ENCODE measurements around the gene LANCL2.

LANCL2 gene, protein sequence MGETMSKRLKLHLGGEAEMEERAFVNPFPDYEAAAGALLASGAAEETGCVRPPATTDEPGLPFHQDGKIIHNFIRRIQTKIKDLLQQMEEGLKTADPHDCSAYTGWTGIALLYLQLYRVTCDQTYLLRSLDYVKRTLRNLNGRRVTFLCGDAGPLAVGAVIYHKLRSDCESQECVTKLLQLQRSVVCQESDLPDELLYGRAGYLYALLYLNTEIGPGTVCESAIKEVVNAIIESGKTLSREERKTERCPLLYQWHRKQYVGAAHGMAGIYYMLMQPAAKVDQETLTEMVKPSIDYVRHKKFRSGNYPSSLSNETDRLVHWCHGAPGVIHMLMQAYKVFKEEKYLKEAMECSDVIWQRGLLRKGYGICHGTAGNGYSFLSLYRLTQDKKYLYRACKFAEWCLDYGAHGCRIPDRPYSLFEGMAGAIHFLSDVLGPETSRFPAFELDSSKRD

DNA sequence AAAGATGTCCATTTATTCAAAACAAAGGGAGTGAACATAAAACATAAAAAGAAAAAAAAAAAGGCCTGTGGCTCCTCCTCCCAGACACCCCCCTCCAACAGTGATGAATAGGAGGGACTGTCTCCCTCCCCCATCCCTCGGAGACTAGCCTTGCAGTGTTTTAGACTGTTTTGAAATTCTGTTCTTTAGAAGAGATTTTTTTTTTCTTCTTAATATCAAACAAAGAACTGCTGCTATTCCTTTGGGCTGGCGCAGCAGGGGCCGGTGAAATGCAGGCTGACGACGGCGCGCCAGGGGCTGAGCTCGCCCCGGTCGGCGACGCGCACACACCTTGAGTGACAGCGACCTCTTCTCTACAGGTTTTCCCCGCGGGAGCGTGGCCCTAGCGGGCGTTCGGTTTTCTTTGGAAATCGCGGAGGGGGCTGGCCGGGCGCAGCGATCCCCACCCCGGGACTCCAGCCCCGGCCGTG is at the start of gene LANCL2:
Gene LANCL2, plus strand, starts transcription at position 133 of the 470 bp plus-strand sequence. CDS start 689 bp downstream, outside the sequence.
- Mint-ChIP-seq H3K36me3 (ENCODE audit: low read depth) (peaks cover 16% of the 10 kb centered on the region), H3K4me3 (peak within 1 kb of the TSS; percentile 85), H3K27ac (peak within 1 kb of the TSS; percentile 97), H3K4me1 (ENCODE audit: low read depth) (peaks cover 42% of the 10 kb centered on the region), H3K27me3 (peaks cover 11% of the 10 kb centered on the region), H3K9me3 (no peaks in the 10 kb centered on the region)
- intact Hi-C loops (cut with micrococcal nuclease) = loop anchor here (5.0 kb wide), 2 partner anchors 522 to 608 kb away; partner anchors contain the start of genes SEC61G and ZNF713

DNA sequence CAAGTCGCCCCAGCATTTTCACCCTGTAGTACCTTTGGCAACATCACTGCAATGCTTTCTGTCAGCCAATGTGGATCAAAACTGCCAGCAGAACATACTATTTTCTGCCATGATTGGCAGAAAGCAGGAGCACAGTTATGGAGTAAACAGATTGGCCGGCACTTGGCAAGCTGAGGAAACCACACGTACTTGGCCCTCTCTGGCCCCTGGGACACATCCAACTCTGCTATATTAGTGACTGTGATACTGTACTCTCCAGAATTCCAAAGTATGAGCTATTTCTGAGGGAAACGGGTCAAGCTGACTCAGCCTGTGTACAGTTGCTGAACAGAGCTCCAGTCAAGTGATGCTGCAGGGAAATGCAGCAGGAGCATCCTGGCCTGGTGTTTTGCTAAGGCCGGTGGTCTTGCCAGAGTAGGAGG is 39.8 kb upstream of the LANCL2 start:
- no peaks in the 10 kb centered on the region for H3K4me1 Mint-ChIP-seq (ENCODE audit: low read depth)
- intact Hi-C loops (cut with micrococcal nuclease) = no loop called here
- H3K27ac Mint-ChIP-seq = no peak overlapping the region
- H3K9me3 Mint-ChIP-seq = no peaks in the 10 kb centered on the region
- no peak overlapping the region for H3K4me3 Mint-ChIP-seq
- H3K27me3 Mint-ChIP-seq = no peaks in the 10 kb centered on the region
- H3K36me3 Mint-ChIP-seq (ENCODE audit: low read depth) = no peaks in the 10 kb centered on the region

DNA sequence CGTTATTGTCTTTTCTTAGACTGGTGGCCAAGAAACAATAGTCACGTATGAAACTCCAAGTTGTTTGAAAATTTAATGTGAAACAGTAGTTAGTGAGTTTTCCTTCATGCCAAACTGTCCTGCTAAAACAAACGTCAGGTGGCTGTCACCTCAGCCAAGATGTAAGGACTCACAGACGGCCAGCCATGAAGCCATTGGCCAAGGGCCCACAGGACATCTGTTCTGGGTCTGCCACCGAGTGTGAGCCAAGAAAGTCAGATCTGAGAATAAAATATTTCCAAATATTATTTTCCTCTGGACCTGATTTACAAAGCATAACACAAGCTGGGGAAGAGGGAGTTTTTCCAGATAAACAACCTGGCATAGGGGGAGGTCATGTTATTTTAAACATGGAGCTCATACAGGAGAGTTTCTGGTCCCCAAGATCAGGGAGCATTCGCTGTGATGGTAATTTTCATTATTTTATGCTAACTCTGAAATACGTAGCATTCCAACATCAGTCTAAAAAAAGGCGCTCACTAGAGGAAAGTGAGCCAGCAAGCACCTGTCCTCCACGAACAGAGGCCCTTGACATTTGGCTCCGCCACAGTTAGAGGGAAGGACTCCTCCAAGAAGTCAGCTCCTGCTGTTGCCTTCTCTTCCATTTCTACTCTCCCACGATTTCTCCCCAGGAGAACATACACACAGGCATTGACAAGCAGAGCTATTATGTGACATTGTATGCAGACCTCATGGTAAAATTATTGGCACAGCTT is 38.9 kb upstream of the LANCL2 start:
- H3K4me1 Mint-ChIP-seq (ENCODE audit: low read depth) = no peaks in the 10 kb centered on the region
- H3K9me3 Mint-ChIP-seq = no peaks in the 10 kb centered on the region
- H3K4me3 Mint-ChIP-seq = no peak overlapping the region
- H3K27ac Mint-ChIP-seq = no peak overlapping the region
- H3K27me3 Mint-ChIP-seq = no peaks in the 10 kb centered on the region
- H3K36me3 Mint-ChIP-seq (ENCODE audit: low read depth) = no peaks in the 10 kb centered on the region
- intact Hi-C loops (cut with micrococcal nuclease) = no loop called here

DNA sequence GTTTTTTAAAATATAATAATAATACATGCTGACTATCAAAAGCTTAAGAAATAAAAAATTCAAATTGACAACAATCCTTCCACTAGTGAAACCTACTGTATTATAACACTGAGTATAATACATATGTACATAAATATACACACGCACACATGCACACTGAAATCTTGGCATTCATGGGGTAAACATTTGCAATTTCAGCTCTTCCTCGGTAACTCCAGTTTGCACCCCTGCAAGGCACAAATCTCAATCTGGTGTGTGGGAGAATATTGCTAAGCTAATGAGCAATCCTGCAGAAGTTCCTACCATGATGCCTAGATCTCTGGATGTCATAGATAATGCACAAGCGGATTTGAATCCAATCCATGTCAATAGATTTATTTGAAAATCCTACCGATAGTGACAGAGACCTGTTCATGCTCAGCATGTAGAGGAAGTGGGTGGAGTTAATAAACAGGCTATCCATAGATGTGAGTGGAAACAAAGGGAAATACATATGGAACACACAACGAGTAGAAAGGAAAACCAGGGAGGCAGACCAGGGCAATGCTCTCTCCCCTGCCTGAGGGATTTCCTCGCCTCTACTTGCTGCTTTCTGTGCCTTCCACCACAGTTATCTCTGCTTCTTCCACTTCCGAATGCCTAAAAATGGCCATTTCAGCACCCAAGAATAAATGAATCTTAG is 38.1 kb upstream of the LANCL2 start:
- Mint-ChIP-seq H3K27me3 (no peaks in the 10 kb centered on the region), H3K4me1 (ENCODE audit: low read depth) (no peaks in the 10 kb centered on the region), H3K4me3 (no peak overlapping the region), H3K36me3 (ENCODE audit: low read depth) (no peaks in the 10 kb centered on the region), H3K9me3 (no peaks in the 10 kb centered on the region), H3K27ac (no peak overlapping the region)
- intact Hi-C loops (cut with micrococcal nuclease) = no loop called here

DNA sequence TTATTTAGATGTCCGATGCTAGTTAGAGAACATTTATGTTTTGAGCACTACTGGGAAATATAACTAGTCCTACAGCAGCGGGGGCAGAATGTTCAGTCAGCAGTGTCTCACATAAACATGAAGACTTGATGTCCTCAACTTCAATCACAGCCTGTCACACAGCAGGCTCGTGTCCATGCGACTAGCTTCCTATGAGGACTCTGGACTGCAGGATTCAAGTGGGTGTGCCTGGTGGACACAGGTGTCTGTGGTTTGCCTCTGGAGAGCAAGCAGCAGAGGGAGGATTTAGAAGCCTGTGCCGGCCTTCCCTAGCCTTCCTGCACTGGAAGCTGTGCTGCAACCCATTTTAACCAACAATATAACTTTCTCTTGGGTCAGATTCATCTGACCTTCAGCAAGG is 30.0 kb upstream of the LANCL2 start:
- H3K27me3 Mint-ChIP-seq = no peaks in the 10 kb centered on the region
- intact Hi-C loops (cut with micrococcal nuclease) = no loop called here
- H3K9me3 Mint-ChIP-seq = no peaks in the 10 kb centered on the region
- no peaks in the 10 kb centered on the region for H3K36me3 Mint-ChIP-seq (ENCODE audit: low read depth)
- H3K27ac Mint-ChIP-seq = no peak overlapping the region
- no peak overlapping the region for H3K4me3 Mint-ChIP-seq
- H3K4me1 Mint-ChIP-seq (ENCODE audit: low read depth) = no peaks in the 10 kb centered on the region

DNA sequence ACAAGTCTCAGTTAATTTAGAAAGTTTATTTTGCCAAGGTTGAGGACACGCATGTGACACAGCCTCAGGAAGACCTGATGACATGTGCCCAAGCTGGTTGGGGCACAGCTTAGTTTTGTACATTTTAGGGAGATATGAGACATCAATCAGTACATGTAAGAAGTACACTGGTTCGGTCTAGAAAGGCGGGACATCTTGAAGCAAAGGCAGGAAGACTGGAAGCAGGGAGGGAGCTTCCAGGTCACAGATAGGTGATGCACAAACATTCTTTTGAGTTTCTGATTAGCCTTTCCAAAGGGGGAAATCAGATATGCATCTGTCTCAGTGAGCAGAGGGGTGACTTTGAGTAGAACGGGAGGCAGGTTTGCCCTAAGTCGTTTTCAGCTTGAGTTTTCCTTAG is 29.4 kb upstream of the LANCL2 start:
- Mint-ChIP-seq H3K27me3 (no peaks in the 10 kb centered on the region), H3K9me3 (no peaks in the 10 kb centered on the region), H3K4me3 (no peak overlapping the region), H3K4me1 (ENCODE audit: low read depth) (no peaks in the 10 kb centered on the region), H3K27ac (no peak overlapping the region), H3K36me3 (ENCODE audit: low read depth) (no peaks in the 10 kb centered on the region)
- intact Hi-C loops (cut with micrococcal nuclease) = no loop called here

DNA sequence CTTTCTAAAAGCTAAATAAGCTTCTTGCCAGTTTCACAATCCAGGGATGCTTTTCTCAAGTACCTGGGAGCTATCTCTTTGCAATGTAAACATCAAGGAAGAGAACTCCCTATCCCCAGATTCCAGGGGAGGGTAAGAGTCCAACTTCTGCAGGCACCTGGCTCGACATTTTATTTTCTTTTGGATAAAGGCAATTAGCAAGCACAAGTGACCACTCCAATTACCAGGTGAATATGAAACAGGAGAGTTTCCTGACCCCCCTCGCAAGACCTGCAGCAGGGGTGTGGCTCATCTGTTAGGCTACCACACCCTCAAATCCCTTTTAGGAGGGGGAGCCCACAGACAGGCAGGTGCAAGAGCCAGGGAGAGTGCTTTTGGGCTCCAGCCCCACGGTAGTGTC is 28.6 kb upstream of the LANCL2 start:
- Mint-ChIP-seq H3K4me3 (no peak overlapping the region), H3K27me3 (no peaks in the 10 kb centered on the region), H3K27ac (no peak overlapping the region), H3K36me3 (ENCODE audit: low read depth) (no peaks in the 10 kb centered on the region), H3K4me1 (ENCODE audit: low read depth) (no peaks in the 10 kb centered on the region), H3K9me3 (no peaks in the 10 kb centered on the region)
- intact Hi-C loops (cut with micrococcal nuclease) = no loop called here

DNA sequence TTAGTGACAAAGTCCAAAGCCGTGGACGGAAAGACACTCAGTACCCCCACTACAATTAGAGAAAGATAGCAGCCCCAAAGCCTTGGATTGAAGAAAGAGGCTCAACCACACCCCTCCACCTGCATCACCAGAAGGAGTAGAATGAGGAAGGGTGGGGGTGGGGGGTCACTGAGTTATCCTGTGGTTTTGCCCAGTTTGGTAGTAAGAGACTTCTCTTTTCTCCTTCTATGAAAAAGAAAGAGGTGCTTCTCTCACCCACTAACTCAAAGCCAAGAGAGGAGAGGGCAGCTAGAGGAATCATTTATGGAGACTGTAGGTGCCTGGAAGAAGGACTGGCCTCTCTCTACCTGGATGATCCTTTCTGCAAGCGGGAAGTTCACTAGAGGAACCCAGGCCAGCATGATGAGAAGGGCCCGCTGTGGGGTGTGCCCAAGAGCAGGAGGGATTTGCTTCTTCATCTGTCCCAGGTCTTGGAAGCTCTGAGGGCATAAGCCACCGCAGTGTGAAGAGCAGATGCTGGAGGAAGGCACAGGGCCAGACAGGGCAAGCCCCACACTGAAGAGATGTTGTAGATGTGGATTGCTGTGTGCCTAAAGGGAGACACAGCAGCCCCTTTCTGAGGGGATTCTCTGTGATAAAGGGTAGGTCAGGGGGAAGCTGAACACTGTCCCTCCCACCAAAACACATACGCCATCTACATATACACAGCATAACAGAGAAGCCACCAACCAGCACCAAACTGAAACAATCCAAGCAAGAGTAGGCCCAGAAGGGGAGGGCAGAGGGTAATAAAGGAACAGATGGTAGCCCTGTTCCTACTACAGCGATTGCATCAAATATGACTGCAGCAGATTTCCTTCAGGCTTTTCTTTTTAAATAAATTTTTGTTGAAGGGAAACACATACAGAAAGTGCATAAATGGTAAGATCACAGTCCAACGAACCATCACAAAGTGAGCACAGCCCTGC is 25.8 kb upstream of the LANCL2 start:
- intact Hi-C loops (cut with micrococcal nuclease) = no loop called here
- Mint-ChIP-seq H3K4me1 (ENCODE audit: low read depth) (no peaks in the 10 kb centered on the region), H3K4me3 (no peak overlapping the region), H3K27ac (no peak overlapping the region), H3K9me3 (peaks cover 15% of the 10 kb centered on the region), H3K27me3 (no peaks in the 10 kb centered on the region), H3K36me3 (ENCODE audit: low read depth) (no peaks in the 10 kb centered on the region)

DNA sequence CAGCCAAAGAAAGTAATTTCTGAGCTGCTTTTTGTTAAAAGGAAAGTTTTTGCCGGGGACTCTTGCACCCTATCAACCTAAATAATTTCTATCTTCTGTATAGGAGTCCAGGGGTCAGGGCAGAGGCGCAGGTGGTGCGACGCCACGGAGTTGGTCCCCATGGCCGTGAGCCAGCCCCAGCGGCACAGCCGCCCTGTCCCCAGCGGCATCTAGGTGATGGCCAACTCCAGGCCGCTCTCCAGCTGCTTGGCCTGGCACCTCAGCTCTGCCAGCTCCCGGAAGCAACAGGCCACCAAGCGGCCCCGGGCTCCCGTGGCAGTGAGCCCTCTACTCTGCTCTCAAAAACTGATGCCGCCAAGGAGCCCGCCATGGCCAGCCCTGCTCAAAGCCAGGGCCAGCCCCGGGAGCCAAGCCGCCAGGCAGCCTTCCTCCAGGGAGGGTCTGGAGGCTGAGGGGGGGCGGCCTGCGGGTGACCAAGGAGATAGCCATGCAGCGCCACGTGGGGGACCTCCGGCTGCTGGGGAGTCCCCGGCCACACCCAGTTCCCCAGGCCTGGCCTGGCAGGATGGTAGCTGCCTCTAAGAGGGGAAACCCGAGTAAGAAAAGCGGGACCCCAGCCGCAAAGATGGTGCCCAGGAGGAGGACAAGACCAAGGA is 22.8 kb upstream of the LANCL2 start:
- intact Hi-C loops (cut with micrococcal nuclease) = no loop called here
- Mint-ChIP-seq H3K27me3 (peaks cover 2% of the 10 kb centered on the region), H3K4me3 (no peak overlapping the region), H3K9me3 (peaks cover 18% of the 10 kb centered on the region), H3K36me3 (ENCODE audit: low read depth) (no peaks in the 10 kb centered on the region), H3K27ac (no peak overlapping the region), H3K4me1 (ENCODE audit: low read depth) (no peaks in the 10 kb centered on the region)

DNA sequence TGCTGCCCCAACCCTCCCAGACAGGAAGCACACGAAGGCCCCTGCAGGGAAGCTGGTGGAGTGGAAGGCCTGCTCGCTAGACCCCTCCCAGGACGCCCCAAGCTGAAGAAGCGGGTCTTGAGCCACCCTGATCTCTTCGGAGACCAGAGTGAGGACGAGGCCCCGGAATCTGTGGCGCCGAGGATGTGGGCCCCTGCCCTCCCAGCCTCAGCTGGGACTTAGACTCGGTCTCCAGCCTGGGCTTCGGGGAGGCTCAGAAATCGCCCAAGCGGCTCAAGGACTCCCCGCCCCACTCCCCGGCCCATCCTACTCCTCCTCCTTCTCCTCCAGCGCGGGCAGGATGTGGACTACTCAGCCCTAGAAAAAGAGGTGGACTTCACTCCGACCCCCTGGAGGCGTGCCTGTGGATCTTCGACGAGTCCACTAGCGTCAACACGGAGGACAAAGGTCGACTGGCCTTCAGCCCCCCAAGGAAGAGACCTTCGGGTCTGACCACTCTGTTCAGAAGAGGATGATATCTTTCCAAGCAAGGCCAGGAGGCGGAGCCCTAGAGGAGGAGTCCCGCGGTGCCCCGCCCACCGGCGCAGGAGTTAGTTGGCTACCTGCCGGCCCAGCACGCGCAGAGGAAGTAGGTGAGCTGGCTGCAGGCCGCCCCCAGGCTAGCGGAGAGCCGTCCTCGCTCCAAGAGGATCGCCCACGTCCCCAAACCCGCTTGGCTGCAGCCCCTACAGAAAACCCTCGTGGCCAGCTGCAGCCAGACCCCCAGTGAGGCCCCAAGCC is 21.9 kb upstream of the LANCL2 start:
- H3K4me3 Mint-ChIP-seq = no peak overlapping the region
- intact Hi-C loops (cut with micrococcal nuclease) = no loop called here
- no peaks in the 10 kb centered on the region for H3K4me1 Mint-ChIP-seq (ENCODE audit: low read depth)

DNA sequence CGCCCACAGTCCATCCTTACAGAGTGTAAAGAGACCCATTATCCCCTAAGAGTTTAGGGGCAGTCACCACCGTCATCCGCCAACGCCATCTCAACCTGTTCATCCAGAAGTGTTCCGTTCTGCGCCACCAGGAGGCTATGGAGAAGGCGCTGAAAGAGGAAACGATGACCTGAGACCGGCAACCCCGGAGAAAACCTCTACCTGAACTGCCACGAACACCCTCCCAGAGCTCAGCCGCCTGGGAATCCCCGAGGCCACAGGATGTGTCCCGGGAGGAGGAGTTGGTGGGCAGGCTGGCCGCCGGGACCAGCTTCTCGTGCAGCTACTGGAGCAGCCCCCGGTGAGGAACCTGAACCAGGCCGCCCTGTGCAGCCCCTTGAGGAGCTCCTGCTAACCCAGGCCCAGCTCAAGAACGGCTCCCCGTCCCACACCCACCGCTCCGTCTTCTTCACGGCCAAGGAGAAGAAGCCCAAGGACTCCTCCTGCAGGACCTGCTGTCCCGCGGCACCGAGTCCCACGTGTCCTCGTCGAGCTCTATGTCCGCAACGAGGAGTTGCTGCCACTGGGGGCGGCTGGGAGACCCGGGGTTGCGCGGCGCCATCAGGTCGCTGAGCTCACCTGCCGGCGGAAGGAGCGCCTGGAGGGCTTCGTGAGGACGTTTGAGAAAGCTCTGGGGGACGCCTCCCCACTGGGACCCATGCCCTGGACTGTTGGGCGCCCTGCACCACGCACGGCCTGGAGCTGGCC is 21.1 kb upstream of the LANCL2 start:
- Mint-ChIP-seq H3K27me3 (peaks cover 2% of the 10 kb centered on the region), H3K36me3 (ENCODE audit: low read depth) (no peaks in the 10 kb centered on the region), H3K27ac (no peak overlapping the region), H3K9me3 (peaks cover 18% of the 10 kb centered on the region), H3K4me1 (ENCODE audit: low read depth) (no peaks in the 10 kb centered on the region), H3K4me3 (no peak overlapping the region)
- intact Hi-C loops (cut with micrococcal nuclease) = no loop called here

More for the DNA sequence above, 21.9 kb upstream of the LANCL2 start:
- Mint-ChIP-seq H3K36me3 (ENCODE audit: low read depth) (no peaks in the 10 kb centered on the region), H3K27ac (no peak overlapping the region), H3K9me3 (peaks cover 18% of the 10 kb centered on the region), H3K27me3 (peaks cover 2% of the 10 kb centered on the region)

DNA sequence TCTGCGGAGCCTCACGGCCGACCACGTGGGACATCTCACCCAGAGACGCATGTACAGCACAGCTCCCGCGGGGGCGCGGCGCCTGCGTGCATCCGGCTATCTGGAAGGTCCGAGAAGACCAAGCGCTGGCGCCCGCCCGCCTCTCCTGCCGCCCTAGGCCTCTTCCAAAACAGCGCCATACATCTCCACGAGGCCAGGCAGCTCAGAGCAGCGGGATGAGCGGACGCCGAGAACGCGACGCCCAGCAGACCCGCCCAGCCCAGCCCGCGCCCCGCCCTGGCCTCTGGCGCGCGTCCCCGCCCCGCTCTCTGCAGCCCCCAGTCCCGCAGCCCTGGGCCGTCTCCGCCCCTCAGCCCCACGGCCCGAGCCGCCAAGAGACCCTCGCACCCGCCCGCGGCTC is 20.3 kb upstream of the LANCL2 start:
- no peaks in the 10 kb centered on the region for H3K4me1 Mint-ChIP-seq (ENCODE audit: low read depth)
- H3K27ac Mint-ChIP-seq = no peak overlapping the region
- H3K9me3 Mint-ChIP-seq = peaks cover 18% of the 10 kb centered on the region
- H3K27me3 Mint-ChIP-seq = peaks cover 2% of the 10 kb centered on the region
- H3K4me3 Mint-ChIP-seq = no peak overlapping the region
- no peaks in the 10 kb centered on the region for H3K36me3 Mint-ChIP-seq (ENCODE audit: low read depth)
- intact Hi-C loops (cut with micrococcal nuclease) = no loop called here

Measured in dendritic cell treated with granulocyte-macrophage colony-stimulating factor and Interleukin-4, amounts not matched to agents 40 ng/mL and 50 ng/mL, for 4 days (primary cell).